GM21515 (cell line): Measurements from ENCODE around the gene CDC73.
A peak's percentile ranks its signal among the peaks of the same experiment; 100 is the strongest.

ENCODE experiments used
- ATAC-seq: cut with Tn5 transposase; IDR thresholded peaks from one replicate; pipeline ENCODE4 v1.9.1; 2021; ENCODE audit not compliant: unreplicated experiment

CDC73 gene

GRCh38 chr1:193121616-193122593 is at the start of gene CDC73:
TSS of gene CDC73 (plus strand) at chr1:193122031. CDS start at chr1:193122201, 170 bp downstream.
- peak; percentile 92 for ATAC-seq

GRCh38 chr1:193077991-193078390 is 43.8 kb upstream of the CDC73 start:
- ATAC-seq, result no peak

- ATAC-seq, result no peak
Observed at GRCh38 chr1:193079187-193079586, 42.6 kb upstream of the CDC73 start.

GRCh38 chr1:193083365-193084088 is 38.3 kb upstream of the CDC73 start:
- peak; percentile 97 for ATAC-seq

GRCh38 chr1:193085263-193085662 is 36.6 kb upstream of the CDC73 start:
- ATAC-seq, result no peak

GRCh38 chr1:193086342-193086741 is 35.5 kb upstream of the CDC73 start:
- ATAC-seq, result no peak

- no peak for ATAC-seq
Observed at GRCh38 chr1:193087893-193088292, 33.9 kb upstream of the CDC73 start.

GRCh38 chr1:193090865-193091264 is 31.0 kb upstream of the CDC73 start:
- no peak for ATAC-seq

- no peak for ATAC-seq
Observed at GRCh38 chr1:193094112-193094511, 27.7 kb upstream of the CDC73 start.

GRCh38 chr1:193102662-193103061 is 19.2 kb upstream of the CDC73 start:
- ATAC-seq, result no peak

- no peak for ATAC-seq
Observed at GRCh38 chr1:193103759-193104501, 17.9 kb upstream of the CDC73 start.

GRCh38 chr1:193104502-193104906 is 17.3 kb upstream of the CDC73 start:
- ATAC-seq, result peak; percentile 40

GRCh38 chr1:193104907-193105820 is 16.7 kb upstream of the CDC73 start, which contains the start of gene GLRX2:
TSS of gene GLRX2 (minus strand) at chr1:193105414. CDS start at chr1:193105382, 32 bp downstream.
- peak; percentile 94 for ATAC-seq

- ATAC-seq, result no peak
Observed at GRCh38 chr1:193105821-193106177, 16.0 kb upstream of the CDC73 start.

GRCh38 chr1:193108471-193108870 is 13.4 kb upstream of the CDC73 start:
- no peak for ATAC-seq

GRCh38 chr1:193109619-193110018 is 12.2 kb upstream of the CDC73 start:
- ATAC-seq, result no peak

GRCh38 chr1:193110246-193110645 is 11.6 kb upstream of the CDC73 start:
- ATAC-seq, result no peak

GRCh38 chr1:193110864-193111263 is 11.0 kb upstream of the CDC73 start:
- ATAC-seq, result no peak

- ATAC-seq, result no peak
Observed at GRCh38 chr1:193111641-193112090, 10.2 kb upstream of the CDC73 start.
